Measurements from ENCODE around the gene GP1BB. TPM values are rescaled to one million over a fixed set of nuclear protein-coding genes. Genes with fewer than 3 reads are reported as not detected.
A peak's percentile ranks its signal among the peaks of the same experiment; 100 is the strongest.

GP1BB gene
- total and polyA plus RNA-seq, 9 donors: 7.9 to 25.2 (median 12.7) TPM

DNA sequence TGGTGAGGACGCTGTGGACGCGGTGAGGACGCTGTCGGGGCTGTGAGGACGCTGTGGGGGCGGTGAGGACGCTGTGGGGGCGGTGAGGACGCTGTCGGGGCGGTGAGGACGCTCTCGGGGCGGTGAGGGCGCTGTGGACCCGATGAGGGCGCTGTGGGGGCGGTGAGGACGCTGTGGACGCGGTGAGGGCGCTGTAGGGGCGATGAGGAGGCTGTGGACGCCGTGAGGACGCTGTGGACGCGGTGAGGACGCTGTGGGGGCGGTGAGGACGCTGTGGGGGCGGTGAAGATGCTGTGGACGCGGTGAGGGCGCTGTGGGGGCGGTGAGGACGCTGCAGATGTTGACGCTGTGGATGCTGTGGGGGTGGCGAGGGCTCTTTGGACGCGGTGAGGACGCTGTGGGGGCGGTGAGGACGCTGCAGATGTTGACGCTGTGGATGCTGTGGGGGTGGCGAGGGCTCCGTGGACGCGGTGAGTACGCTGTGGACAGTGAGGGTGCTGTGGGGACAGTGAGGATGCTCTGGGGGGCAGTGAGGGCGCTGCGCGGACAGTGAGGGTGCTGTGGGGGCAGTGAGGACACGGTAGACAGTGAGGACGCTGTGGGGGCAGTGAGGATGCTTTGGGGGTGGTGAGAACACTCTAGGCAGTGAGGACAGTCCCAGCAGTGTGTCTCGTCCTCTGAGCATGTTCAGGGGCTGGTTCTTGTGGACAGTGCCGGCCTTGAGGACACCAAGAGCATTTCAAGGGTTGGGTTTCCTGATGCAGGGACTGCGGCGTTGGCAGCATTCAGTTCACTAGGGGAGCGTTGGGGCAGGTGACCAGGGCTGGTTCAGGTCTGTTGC, 4.2 kb downstream of the GP1BB start:
- no peak for DNase-seq
- H3K27me3 ChIP-seq (ENCODE audit: control insufficient read depth, insufficient read depth, low read length): peaks cover 35% of the 10 kb centered on the region
- 48% methylated on average over 59 of the region's 61 CpGs for WGBS (ENCODE audit: insufficient coverage)
- no peaks in the 10 kb centered on the region for H3K9me3 ChIP-seq (replicated peaks; ENCODE audit: control insufficient read depth, low read depth, low read length)
- H3K36me3 ChIP-seq (ENCODE audit: control insufficient read depth, insufficient read depth, low read length): peaks cover 4% of the 10 kb centered on the region
- no peak overlapping the region for H3K4me3 ChIP-seq (ENCODE audit: low read length)
- H3K27ac ChIP-seq (ENCODE audit: low read length): no peak overlapping the region
- peaks cover 39% of the 10 kb centered on the region for H3K4me1 ChIP-seq (ENCODE audit: control insufficient read depth, insufficient read depth, low read length)

DNA sequence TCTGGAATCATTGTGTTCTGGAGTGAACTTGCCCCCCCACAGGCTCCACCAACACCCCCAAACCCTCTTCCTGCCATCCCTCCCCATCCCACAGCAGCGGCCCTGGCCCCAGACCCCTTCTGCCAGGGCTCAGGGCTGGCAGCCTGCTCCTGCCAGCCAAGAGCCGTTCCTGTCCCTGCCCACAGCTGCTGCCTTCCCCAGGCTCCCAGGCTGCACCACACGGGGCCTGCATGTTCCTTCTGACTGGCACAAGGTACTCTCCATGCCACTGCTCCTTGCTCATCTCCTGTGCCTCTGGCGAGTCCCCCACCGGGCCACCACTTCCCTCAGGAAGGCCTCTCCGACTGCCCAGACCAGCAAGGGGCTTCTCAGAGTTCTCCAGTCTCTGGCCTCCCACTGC, 4.9 kb downstream of the GP1BB start:
- DNase-seq: no peak
- H3K4me1 ChIP-seq (ENCODE audit: control insufficient read depth, insufficient read depth, low read length): peaks cover 32% of the 10 kb centered on the region
- no peak overlapping the region for H3K27ac ChIP-seq (ENCODE audit: low read length)
- no peak overlapping the region for H3K4me3 ChIP-seq (ENCODE audit: low read length)
- H3K36me3 ChIP-seq (ENCODE audit: control insufficient read depth, insufficient read depth, low read length): no peaks in the 10 kb centered on the region
- WGBS (ENCODE audit: insufficient coverage): 68% methylated on average over 6 of the region's 6 CpGs
- peaks cover 29% of the 10 kb centered on the region for H3K27me3 ChIP-seq (ENCODE audit: control insufficient read depth, insufficient read depth, low read length)
- H3K9me3 ChIP-seq (replicated peaks; ENCODE audit: control insufficient read depth, low read depth, low read length): no peaks in the 10 kb centered on the region

GRCh38 chr22:19728836-19729235, 5.5 kb downstream of the GP1BB start:
- no peak overlapping the region for H3K4me3 ChIP-seq (ENCODE audit: low read length)
- no peak for DNase-seq
- H3K27me3 ChIP-seq (ENCODE audit: control insufficient read depth, insufficient read depth, low read length): peaks cover 25% of the 10 kb centered on the region
- no peaks in the 10 kb centered on the region for H3K36me3 ChIP-seq (ENCODE audit: control insufficient read depth, insufficient read depth, low read length)
- 70% methylated on average over 6 of the region's 10 CpGs for WGBS (ENCODE audit: insufficient coverage)
- no peaks in the 10 kb centered on the region for H3K9me3 ChIP-seq (replicated peaks; ENCODE audit: control insufficient read depth, low read depth, low read length)
- peaks cover 28% of the 10 kb centered on the region for H3K4me1 ChIP-seq (ENCODE audit: control insufficient read depth, insufficient read depth, low read length)
- no peak overlapping the region for H3K27ac ChIP-seq (ENCODE audit: low read length)

- H3K9me3 ChIP-seq (replicated peaks; ENCODE audit: control insufficient read depth, low read depth, low read length): no peaks in the 10 kb centered on the region
- DNase-seq: no peak
- WGBS (ENCODE audit: insufficient coverage): 72% methylated on average over 2 of the region's 9 CpGs
- no peak overlapping the region for H3K27ac ChIP-seq (ENCODE audit: low read length)
- peaks cover 22% of the 10 kb centered on the region for H3K27me3 ChIP-seq (ENCODE audit: control insufficient read depth, insufficient read depth, low read length)
- no peak overlapping the region for H3K4me3 ChIP-seq (ENCODE audit: low read length)
- H3K36me3 ChIP-seq (ENCODE audit: control insufficient read depth, insufficient read depth, low read length): no peaks in the 10 kb centered on the region
- H3K4me1 ChIP-seq (ENCODE audit: control insufficient read depth, insufficient read depth, low read length): peaks cover 26% of the 10 kb centered on the region
Observed at GRCh38 chr22:19729507-19729906, 6.2 kb downstream of the GP1BB start.

DNA sequence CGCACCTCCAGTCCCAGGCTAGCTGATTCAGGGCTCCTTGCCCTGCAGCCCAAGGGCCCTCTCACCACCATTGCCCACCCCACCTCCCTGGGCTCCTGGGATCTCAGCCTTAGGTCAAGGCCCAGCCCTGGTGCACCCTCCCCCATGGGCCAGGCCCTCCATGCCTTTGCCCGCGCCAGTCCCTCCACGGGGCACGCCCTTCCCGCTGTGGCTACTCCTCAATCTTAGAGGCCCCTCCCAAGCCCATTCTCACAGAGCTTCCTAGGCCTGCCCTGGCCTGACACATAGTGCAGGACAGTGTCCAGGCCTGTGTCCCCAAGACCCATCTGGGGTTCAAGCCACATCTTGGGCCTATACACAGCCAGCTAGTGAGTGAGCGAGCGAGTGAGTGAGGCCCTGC, 6.9 kb downstream of the GP1BB start:
- no peaks in the 10 kb centered on the region for H3K36me3 ChIP-seq (ENCODE audit: control insufficient read depth, insufficient read depth, low read length)
- no peak for DNase-seq
- H3K4me3 ChIP-seq (ENCODE audit: low read length): no peak overlapping the region
- WGBS (ENCODE audit: insufficient coverage): 97% methylated on average over 8 of the region's 8 CpGs
- H3K4me1 ChIP-seq (ENCODE audit: control insufficient read depth, insufficient read depth, low read length): peaks cover 26% of the 10 kb centered on the region
- no peaks in the 10 kb centered on the region for H3K9me3 ChIP-seq (replicated peaks; ENCODE audit: control insufficient read depth, low read depth, low read length)
- peaks cover 16% of the 10 kb centered on the region for H3K27me3 ChIP-seq (ENCODE audit: control insufficient read depth, insufficient read depth, low read length)
- H3K27ac ChIP-seq (ENCODE audit: low read length): no peak overlapping the region

DNA sequence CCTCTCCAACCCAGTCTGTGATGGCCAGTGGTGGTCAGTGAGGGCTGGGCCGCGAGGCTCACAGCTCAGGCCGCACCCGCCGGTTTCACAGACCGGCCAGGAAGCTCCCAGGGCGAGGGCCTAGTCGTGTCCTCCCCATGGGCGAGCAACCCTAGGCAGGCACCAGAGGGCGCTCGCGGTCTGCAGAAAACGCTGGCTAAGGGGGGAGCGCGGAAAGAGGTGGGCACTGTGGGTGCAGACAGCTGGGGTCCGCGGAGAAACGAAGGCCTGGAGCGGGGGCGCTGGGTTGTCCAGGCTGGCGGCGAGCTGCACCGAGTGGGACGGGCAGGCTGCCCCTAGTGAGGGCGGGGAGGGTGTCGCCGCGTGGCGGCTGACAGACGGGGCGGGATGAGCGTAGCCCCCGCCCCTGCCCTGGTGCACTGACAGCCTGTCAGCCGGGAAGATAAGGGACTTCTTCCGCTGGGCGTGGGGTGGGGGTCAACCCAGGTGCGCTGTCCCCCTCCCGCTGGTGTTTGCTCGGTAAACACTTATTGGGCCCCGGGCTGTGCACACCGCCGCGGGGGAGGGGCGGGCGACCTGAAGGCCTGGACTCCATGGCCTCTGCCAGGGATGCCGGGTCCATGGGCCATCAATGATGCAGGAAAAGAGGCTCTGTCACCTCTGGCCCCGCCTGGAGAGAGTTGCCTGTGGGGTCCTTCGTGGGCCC, 7.5 kb downstream of the GP1BB start:
- no peak overlapping the region for H3K27ac ChIP-seq (ENCODE audit: low read length)
- H3K4me3 ChIP-seq (ENCODE audit: low read length): peak overlapping the region; percentile 37
- no peaks in the 10 kb centered on the region for H3K36me3 ChIP-seq (ENCODE audit: control insufficient read depth, insufficient read depth, low read length)
- H3K9me3 ChIP-seq (replicated peaks; ENCODE audit: control insufficient read depth, low read depth, low read length): no peaks in the 10 kb centered on the region
- WGBS (ENCODE audit: insufficient coverage): 4% methylated on average over 47 of the region's 48 CpGs
- peaks cover 26% of the 10 kb centered on the region for H3K4me1 ChIP-seq (ENCODE audit: control insufficient read depth, insufficient read depth, low read length)
- DNase-seq: peak; percentile 87
- peaks cover 9% of the 10 kb centered on the region for H3K27me3 ChIP-seq (ENCODE audit: control insufficient read depth, insufficient read depth, low read length)

GRCh38 chr22:19731361-19732135, 8.2 kb downstream of the GP1BB start:
- no peak overlapping the region for H3K27ac ChIP-seq (ENCODE audit: low read length)
- WGBS (ENCODE audit: insufficient coverage): 29% methylated on average over 5 of the region's 21 CpGs
- H3K36me3 ChIP-seq (ENCODE audit: control insufficient read depth, insufficient read depth, low read length): no peaks in the 10 kb centered on the region
- no peaks in the 10 kb centered on the region for H3K9me3 ChIP-seq (replicated peaks; ENCODE audit: control insufficient read depth, low read depth, low read length)
- peaks cover 9% of the 10 kb centered on the region for H3K27me3 ChIP-seq (ENCODE audit: control insufficient read depth, insufficient read depth, low read length)
- H3K4me1 ChIP-seq (ENCODE audit: control insufficient read depth, insufficient read depth, low read length): peaks cover 26% of the 10 kb centered on the region
- no peak overlapping the region for H3K4me3 ChIP-seq (ENCODE audit: low read length)
- no peak for DNase-seq

- Histone ChIP-seq H3K9me3 (replicated peaks; ENCODE audit: control insufficient read depth, low read depth, low read length) (no peaks in the 10 kb centered on the region), H3K4me1 (ENCODE audit: control insufficient read depth, insufficient read depth, low read length) (peaks cover 26% of the 10 kb centered on the region), H3K27me3 (ENCODE audit: control insufficient read depth, insufficient read depth, low read length) (peaks cover 7% of the 10 kb centered on the region), H3K36me3 (ENCODE audit: control insufficient read depth, insufficient read depth, low read length) (no peaks in the 10 kb centered on the region), H3K4me3 (ENCODE audit: low read length) (no peak overlapping the region), H3K27ac (ENCODE audit: low read length) (no peak overlapping the region)
- no peak for DNase-seq
- WGBS (ENCODE audit: insufficient coverage): 68% methylated on average over 4 of the region's 10 CpGs
Observed at GRCh38 chr22:19732403-19733113, 9.2 kb downstream of the GP1BB start.

- Histone ChIP-seq H3K9me3 (replicated peaks; ENCODE audit: control insufficient read depth, low read depth, low read length) (no peaks in the 10 kb centered on the region), H3K27ac (ENCODE audit: low read length) (no peak overlapping the region), H3K4me1 (ENCODE audit: control insufficient read depth, insufficient read depth, low read length) (peaks cover 25% of the 10 kb centered on the region), H3K4me3 (ENCODE audit: low read length) (no peak overlapping the region), H3K36me3 (ENCODE audit: control insufficient read depth, insufficient read depth, low read length) (no peaks in the 10 kb centered on the region), H3K27me3 (ENCODE audit: control insufficient read depth, insufficient read depth, low read length) (peaks cover 5% of the 10 kb centered on the region)
- no peak for DNase-seq
- 46% methylated on average over 3 of the region's 5 CpGs for WGBS (ENCODE audit: insufficient coverage)
Observed at GRCh38 chr22:19733755-19734154, 10.4 kb downstream of the GP1BB start.

Data from muscle of leg (tissue), 11 donors.